AG10803 (cell line): ENCODE data around the gene NOB1.
"Not testable (repeated sequence)": the region's sequence is repeated elsewhere in the genome, so short reads cannot be mapped to it uniquely, and the experiment has no call there.

Experiments
- DNase-seq: peaks from one replicate; pipeline ENCODE4 v3.0.0; 2010; ENCODE audit warnings: low read depth
- H3K4me3 ChIP-seq: 2 replicates; pipeline ENCODE4 v1.5.1; 2011; ENCODE audit warnings: mild to moderate bottlenecking, low read length, control low read depth
- TF ChIP-seq, protein P1 (sequence below): conservative IDR thresholded peaks from 2 replicates; pipeline ENCODE4 v1.5.1; 2011; ENCODE audit warnings: mild to moderate bottlenecking, low read length, control low read depth, inconsistent platforms

The NOB1 gene

GRCh38 chr16:69762814-69763598 is 8.3 kb upstream of the NOB1 start:
- peak overlapping the region; percentile 96 for H3K4me3 ChIP-seq
- TF ChIP-seq, protein P1, sequence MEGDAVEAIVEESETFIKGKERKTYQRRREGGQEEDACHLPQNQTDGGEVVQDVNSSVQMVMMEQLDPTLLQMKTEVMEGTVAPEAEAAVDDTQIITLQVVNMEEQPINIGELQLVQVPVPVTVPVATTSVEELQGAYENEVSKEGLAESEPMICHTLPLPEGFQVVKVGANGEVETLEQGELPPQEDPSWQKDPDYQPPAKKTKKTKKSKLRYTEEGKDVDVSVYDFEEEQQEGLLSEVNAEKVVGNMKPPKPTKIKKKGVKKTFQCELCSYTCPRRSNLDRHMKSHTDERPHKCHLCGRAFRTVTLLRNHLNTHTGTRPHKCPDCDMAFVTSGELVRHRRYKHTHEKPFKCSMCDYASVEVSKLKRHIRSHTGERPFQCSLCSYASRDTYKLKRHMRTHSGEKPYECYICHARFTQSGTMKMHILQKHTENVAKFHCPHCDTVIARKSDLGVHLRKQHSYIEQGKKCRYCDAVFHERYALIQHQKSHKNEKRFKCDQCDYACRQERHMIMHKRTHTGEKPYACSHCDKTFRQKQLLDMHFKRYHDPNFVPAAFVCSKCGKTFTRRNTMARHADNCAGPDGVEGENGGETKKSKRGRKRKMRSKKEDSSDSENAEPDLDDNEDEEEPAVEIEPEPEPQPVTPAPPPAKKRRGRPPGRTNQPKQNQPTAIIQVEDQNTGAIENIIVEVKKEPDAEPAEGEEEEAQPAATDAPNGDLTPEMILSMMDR = no peak
- peak; percentile 42 for DNase-seq

DNA sequence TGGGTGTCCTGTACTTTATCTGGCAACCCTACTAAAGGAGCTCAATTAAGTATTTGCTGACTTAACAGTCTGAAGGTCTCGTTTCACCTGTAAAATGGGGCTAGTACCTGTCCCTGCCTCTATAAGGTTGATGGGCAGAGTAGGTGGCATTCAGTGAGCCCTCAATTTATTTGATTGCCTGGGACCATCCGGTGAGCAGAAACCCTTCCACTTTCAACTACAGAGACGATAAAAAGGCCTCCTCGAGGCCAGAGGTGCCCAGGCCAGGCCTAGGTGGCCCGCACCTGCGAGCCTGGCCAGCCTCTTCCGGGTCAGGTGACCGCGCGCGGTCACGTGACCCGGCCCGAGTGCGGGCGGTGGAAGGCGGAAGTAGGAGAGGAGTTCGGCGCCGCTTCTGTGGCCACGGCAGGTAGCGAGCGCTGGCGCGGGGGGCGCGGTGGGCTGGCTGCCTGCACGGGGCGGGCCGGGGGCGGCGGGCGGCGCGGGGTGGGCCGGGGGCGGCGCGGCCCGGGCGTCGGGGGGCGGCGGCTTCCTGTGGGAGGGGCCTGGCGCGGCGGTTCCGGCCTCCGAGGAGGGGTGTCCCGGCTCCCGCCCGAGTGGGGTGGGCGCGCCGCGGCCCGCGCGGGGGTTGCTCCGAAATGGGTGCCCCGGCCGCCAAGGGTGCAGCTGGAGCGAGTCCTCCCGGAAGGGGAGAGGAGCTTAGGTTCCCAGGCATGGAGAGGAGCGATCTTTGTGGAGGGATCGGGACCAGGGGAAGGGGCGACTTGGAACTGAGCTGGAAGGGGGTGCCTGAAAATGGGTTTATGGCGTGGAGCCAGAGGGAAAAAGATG is 7.5 kb upstream of the NOB1 start, which contains the start of gene WWP2:
Gene WWP2 (plus strand): TSS at position 350 of the 831 bp plus-strand sequence. CDS start 24,679 bp downstream, outside the sequence.
- TF ChIP-seq, protein P1 = no peak
- peak within 1 kb of the TSS; percentile 96 for H3K4me3 ChIP-seq
- DNase-seq = peak; percentile 60

GRCh38 chr16:69757375-69757774 is 2.6 kb upstream of the NOB1 start:
- H3K4me3 ChIP-seq, DNase-seq: not testable (repeated sequence)

DNA sequence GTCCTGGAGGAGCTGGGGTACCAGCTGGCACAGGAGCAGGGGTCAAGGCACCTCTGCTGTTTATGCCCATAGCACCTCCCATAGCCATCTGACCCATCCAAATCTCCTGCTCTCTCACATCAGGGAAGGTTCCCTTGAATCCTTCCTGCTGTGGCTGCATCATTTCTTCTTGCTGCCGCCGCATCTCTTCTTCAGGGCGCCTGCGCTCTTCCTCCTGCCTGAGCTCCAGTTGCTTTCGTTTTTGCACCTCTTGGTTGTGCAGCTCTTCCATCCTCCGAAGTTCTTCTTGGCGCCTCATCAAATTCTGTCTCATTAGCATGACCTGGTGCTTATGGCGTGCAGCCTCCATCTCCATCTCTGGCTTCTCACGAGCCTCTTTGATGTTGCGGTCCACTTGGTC is 2.0 kb upstream of the NOB1 start:
- no peak for DNase-seq
- TF ChIP-seq, protein P1 = no peak
- H3K4me3 ChIP-seq = no peak overlapping the region

- DNase-seq = no peak
- peak overlapping the region; percentile 96 for H3K4me3 ChIP-seq
- TF ChIP-seq, protein P1 = no peak
Observed at GRCh38 chr16:69754143-69754468, 620 bp downstream of the NOB1 start.

- no peak for DNase-seq
- H3K4me3 ChIP-seq = no peak overlapping the region
- TF ChIP-seq, protein P1 = no peak
Observed at GRCh38 chr16:69748694-69749345, 5.9 kb downstream of the NOB1 start.

DNA sequence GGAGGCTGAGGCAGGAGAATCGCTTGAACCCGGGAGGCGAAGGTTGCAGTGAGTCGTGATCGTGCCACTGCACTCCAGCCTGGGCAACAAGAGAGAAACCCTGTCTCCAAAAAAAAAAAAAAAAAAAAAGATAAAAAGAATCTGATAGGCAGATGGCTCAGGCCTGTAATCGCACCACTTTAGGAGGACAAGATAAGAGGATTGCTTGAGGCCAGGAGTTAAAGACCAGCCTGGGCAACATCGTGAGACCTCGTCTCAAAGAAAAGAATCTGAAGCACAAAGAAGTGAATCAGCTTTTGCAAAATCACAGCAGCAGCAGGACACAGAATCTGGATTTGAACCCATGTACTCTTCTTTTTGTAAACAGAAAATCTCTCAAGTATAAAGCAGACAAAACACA is 7.6 kb downstream of the NOB1 start:
- no peak for DNase-seq
- H3K4me3 ChIP-seq = no peak overlapping the region
- TF ChIP-seq, protein P1 = no peak
